GM19025 (cell line): ENCODE data around the gene ARHGAP15.
A peak's percentile ranks its signal among the peaks of the same experiment; 100 is the strongest.

Experiments
- ATAC-seq: cut with Tn5 transposase; IDR thresholded peaks from one replicate; pipeline ENCODE4 v1.9.1; 2021; ENCODE audit warnings: mild to moderate bottlenecking, low read depth, moderate library complexity; ENCODE audit not compliant: unreplicated experiment

Gene ARHGAP15

DNA sequence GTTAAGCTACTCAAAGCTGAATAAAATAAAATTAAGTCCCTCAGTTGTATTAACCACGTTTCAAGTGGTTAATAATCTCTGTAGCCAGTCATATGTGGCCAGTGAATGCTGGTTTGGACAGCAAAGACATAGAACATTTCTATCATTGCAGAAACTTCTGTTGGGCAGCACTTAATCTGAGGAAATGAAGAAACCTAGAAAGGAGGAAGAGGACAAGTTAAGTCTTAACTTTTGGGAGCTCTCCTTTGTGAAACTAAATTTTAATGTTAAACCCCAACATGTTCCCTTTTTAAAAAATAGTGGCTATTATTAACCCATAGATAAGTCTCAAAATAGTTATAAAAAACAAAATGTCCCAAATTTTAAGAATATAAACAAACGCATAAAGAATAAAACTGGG lies 421.3 kb downstream of the ARHGAP15 start:
- no peak for ATAC-seq

DNA sequence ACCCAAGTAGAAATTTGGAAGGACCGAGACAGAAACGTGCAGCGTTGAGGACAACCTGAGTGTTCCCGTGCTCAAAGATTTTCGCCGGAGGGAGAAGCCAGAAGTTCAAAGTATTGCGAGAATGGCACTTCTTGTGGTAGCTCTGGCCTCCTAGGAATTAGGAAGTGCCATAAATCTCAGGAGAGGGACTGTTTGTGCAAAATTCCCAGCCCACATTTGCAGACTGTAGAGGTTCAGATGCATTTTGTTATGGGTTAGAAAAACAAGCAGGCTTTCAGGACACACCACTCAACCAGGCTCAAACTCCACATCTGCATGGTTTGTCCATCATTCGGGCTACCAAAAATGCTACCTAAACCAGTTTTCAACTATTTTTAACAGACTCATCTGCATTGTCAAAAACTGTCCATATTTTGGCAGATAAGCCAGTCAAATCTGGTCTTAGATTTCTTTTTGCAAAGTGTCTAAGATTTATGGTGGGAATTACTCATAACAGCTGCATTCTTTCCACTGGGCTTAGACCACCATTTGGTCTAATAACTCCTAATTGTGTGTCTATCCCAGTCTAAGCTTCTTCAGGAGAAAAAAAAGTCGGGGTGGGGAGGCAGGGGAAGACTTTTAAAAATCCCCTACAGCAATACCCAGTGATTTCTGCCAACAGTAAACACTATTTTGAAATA lies 422.9 kb downstream of the ARHGAP15 start:
- no peak for ATAC-seq

GRCh38 chr2:143553261-143553660 lies 424.0 kb downstream of the ARHGAP15 start:
- ATAC-seq: no peak

DNA sequence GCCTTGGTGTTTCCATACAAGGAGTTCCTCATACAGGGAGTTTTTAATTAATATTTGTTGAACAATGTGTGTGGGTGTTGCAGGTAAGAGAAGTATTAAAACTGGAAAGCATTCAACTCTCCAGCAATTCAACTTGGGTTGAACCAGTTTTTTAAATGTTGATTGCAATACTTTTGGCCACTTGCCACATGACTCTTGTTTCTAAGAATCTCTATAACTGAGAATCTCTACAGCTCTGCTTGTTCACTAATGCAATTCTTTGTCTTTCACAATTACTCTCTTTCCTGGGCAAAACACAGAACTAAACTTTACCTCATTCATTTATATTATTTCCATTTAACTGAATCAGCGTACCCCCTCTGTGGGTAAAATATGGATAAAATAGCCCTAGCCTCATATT lies 429.4 kb downstream of the ARHGAP15 start:
- ATAC-seq: no peak

GRCh38 chr2:143559147-143559546 lies 429.9 kb downstream of the ARHGAP15 start:
- no peak for ATAC-seq

DNA sequence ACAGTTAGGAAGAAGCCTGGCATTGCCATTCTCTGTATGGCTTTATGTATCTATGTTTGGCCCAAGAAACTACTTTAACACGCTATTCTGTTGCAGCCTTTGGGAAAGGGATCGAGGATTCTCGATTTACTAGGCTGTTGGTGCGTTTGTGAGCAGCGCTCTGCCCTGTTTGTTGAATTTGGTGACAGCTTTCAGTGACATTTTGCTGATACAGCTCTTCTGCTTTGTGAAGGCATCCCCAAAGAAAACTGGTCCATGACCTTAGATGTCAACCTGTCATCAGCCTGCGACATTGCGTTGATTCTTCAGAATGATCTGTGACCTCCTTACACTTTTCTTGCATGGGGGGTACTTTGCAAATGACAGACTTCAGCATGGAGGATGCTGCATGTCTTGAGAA lies 431.5 kb downstream of the ARHGAP15 start:
- ATAC-seq: no peak

GRCh38 chr2:143564419-143564818 lies 435.2 kb downstream of the ARHGAP15 start:
- ATAC-seq: peak; percentile 92

- ATAC-seq: no peak
Measured at GRCh38 chr2:143571747-143572146, 442.5 kb downstream of the ARHGAP15 start.

DNA sequence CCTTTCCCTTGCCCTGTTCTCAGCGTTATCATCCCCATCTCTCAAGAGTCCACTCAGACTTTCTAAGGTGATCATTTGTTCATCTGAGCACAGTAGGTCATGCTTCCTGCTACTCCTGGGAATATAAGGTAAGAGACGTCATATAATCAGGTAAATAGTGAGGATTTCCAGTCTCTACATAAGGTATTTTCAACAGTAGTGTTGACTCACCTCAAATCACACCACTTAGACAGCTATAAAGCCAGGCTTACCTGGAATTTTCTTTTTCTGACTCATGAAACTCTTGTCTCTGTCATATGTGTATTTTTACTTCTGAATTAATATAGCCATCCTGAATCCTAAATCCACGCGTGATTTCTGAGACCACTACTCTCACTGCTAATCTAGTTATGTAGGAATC lies 443.2 kb downstream of the ARHGAP15 start:
- ATAC-seq: no peak

GRCh38 chr2:143574069-143574468 lies 444.9 kb downstream of the ARHGAP15 start:
- ATAC-seq: no peak

DNA sequence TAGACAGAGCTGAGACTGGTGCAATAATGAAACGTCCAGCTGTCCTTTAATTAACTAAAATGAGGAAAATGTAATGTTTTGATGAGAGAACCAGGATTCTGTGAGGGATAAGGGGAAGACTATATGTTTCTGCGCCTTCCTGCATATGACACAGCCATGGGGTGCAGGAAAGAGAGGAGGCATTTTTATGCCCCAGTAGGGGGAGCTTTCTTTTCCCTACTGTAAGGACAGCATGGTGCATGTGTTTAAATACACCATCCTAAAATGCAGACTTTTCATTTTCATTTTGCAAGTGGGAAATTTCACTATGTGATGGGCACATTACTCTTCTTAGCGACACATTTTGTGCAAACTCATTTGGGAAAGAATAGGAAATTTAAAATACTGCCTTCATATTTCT lies 446.1 kb downstream of the ARHGAP15 start:
- no peak for ATAC-seq

DNA sequence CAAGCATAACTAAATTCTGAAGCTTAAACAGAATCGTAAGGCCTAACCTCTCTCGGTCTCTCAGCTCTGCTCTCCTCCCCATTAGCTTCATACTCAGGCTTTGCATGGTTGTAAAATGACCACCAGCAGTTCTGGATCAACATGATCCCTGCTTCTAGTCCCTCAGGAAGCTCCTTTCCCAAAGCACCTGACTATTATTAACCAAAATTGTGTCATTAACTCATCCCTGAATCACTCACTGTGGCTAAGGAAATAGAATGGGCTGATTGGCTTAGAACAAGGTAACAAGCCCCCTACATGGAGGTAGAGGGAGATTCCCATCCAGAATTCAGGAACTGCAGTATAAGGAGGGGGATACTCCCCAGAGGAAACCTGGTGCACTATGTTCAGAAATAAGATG lies 448.3 kb downstream of the ARHGAP15 start:
- no peak for ATAC-seq

GRCh38 chr2:143579456-143579855 lies 450.2 kb downstream of the ARHGAP15 start:
- ATAC-seq: no peak

- ATAC-seq: no peak
Measured at GRCh38 chr2:143581134-143581533, 451.9 kb downstream of the ARHGAP15 start.

DNA sequence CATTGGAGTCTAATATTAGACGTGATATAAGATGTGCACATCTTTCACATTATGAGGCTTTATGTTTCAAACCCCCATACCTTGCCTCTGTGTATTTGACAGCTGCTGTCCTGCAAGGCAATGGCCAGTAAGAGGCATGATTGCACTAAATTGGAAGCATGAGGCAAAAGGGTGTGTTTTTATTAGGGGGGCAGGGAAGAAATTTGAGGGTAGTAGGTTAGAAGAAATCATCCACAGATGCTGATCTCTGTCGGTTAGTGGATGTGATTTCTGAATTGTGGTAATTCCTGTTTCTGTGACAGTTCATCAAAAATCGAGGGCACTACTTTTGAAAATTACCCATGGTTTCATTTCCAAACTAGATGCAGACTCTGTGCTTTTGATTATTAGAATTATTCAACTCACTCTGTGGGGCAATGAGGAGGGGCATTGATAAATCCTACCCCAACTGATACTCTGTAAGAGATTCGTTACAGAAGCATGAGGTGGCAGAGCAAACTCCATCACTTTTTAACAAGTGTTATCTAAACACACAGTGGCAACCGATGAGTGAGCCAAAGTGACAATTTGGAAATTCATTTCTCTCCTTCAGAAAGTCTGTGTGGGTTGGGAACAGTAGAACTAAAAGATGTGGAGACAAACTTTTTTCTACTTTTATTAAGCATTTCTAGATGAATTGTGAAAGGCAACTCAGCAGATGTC lies 453.0 kb downstream of the ARHGAP15 start:
- ATAC-seq: no peak

GRCh38 chr2:143584936-143585335 lies 455.7 kb downstream of the ARHGAP15 start:
- ATAC-seq: no peak

- no peak for ATAC-seq
Measured at GRCh38 chr2:143586119-143586518, 456.9 kb downstream of the ARHGAP15 start.

DNA sequence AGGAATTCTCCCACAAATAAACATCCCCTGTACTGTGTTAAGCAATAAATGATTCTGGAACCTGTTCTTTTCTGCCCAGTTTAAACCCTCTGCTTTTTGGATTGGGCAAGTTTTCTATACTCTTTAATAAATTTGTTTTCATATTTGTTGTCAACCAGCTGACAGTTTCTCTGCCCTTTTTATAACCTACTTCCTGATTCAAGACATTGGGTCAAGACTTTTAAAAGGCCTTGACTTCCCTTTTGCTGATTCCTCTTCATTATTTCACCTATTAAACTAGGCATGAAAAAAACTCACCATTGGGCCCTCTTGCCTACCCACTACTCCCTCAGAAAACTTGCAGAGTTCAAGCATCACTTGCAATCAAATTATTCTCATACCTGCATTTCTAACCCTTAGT lies 459.5 kb downstream of the ARHGAP15 start:
- no peak for ATAC-seq

DNA sequence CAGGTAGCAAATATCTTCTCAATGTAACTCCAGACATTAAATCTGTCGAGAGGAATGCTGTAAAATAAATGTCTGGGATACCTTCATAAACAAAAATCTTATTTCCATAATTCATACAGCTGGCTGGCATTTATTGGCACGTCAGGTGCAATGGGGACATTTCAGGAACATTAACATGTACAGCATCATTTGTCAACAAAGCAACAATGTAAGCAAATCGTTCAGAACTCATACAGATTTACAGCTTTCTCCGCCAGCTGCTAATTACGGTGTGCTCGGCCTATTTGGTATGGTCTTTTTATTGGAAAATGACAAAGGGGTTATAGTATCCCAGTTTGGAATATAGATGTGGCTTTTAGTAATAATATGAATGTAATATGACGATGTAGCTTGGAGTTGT lies 464.9 kb downstream of the ARHGAP15 start:
- no peak for ATAC-seq

GRCh38 chr2:143594745-143595144 lies 465.5 kb downstream of the ARHGAP15 start:
- ATAC-seq: no peak

DNA sequence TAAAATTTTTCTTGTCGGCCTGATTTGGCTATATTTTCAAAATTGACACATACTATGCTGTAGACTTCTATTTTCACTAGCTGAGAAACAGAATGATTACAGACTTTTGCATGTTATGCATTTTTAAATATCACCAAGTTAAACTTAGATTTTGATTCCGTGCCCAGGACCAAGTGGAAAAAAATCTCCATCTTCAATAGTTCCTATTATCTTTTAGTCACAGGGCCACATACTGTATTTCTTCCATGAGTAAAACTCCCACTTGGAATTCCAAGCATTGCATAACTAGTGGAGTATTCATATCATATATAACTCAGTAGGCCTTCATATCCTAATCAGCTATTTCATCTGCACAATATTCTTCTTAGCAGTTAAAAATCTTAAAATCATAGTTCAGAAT lies 470.9 kb downstream of the ARHGAP15 start:
- no peak for ATAC-seq

DNA sequence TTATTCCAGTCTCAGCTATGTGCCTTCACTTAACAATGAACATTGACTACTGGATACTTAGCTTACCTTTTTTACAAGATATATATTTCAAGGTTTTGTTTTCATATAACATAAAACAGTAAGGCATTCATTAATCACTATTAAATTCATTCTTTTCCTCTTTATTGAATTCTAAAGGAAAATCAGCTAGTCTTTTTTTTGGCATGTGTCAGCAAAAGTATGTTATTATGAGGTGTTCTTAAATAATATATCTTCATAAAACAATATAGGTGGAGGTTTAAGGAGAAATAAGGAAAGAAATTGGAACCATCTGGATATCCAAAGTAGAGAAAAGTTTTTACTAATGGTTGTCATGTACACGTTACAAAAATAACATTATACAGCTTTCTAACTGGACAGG lies 472.6 kb downstream of the ARHGAP15 start:
- no peak for ATAC-seq
